ENCODE data around the gene ZBTB20. TPM values are rescaled to one million over a fixed set of nuclear protein-coding genes. Genes with fewer than 3 reads are reported as not detected.

Gene ZBTB20
- total and polyA plus RNA-seq, 10 of the 15 experiments (the other 5 are each of a cell fraction or from before 2014, with no cell fraction given): 0.20 to 5.5 (median 2.2) TPM

DNA sequence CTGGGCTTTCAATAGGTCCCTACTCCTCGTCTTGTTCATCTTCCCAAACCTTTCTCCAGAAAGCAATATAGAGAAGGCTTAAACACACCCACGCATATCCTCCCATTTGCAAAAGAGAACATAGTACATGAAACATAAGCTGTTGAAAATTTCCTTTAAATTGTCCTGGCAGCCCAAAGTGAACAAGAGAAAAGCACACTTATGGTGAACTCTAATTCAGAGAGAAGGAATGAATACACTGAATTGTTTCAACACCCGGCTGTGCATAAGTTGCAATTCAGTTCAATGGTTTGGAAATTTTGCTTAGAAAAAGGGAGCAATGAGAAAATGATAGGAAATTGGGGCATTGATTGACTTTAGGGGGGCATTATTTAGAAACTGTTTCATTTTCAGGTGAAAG lies 650.6 kb downstream of the ZBTB20 start:
- DNase-seq (ENCODE audit: low read depth, low spot score) (no peak), ATAC-seq (no peak), FAIRE-seq (no peak)
- Histone ChIP-seq H3K79me2 (ENCODE audit: control insufficient read depth, insufficient read depth, low read length) (no peaks in the 10 kb centered on the region), H3K4me3 (no peak overlapping the region), H3K4me2 (ENCODE audit: control insufficient read depth, insufficient read depth) (no peak overlapping the region), H3K4me1 (ENCODE audit: control insufficient read depth, insufficient read depth, low read length) (peaks cover 6% of the 10 kb centered on the region; the same call in 1 of the 2 replicates), H3K27ac (ENCODE audit: control insufficient read depth, insufficient read depth) (no peak overlapping the region), H3K9ac (ENCODE audit: control insufficient read depth, insufficient read depth, low read length) (no peak overlapping the region), H3K9me3 (replicated peaks; ENCODE audit: control insufficient read depth, insufficient read depth, low read length) (no peaks in the 10 kb centered on the region), H3K27me3 (replicated peaks in 1 of 2; ENCODE audit: control insufficient read depth in 2 of 2, insufficient read depth in 2 of 2, low read length in 1 of 2) (no peaks in the 10 kb centered on the region), H3K36me3 (ENCODE audit: control insufficient read depth in 2 of 2, insufficient read depth in 2 of 2, low read length in 1 of 2) (no peaks in the 10 kb centered on the region), H2AFZ (ENCODE audit: control insufficient read depth, low read depth, low read length) (no peak overlapping the region), H4K20me1 (ENCODE audit: control insufficient read depth, insufficient read depth) (no peaks in the 10 kb centered on the region)
- in situ Hi-C loops (cut with MboI): no loop called here
- RAD21 ChIA-PET (ENCODE audit: unreplicated experiment): no interaction called here
- SMC1A ChIA-PET (ENCODE audit: uncharacterized antibody, unreplicated experiment): interaction anchor here (1.3 kb wide), 1 partner anchor 12 kb away, joined by 3 read pairs; no protein-coding TSS in a partner anchor
- WGBS (ENCODE audit: insufficient coverage, insufficient replicate concordance, low lambda C conversion rate, missing lambda C conversion rate): 40% methylated on average over 3 of the region's 3 CpGs
- no TSS peak for BruUV-seq (replicated peaks)
- POLR2A ChIA-PET: no interaction called here
- intact Hi-C loops (cut with micrococcal nuclease; ENCODE audit: unreplicated experiment): no loop called here
- CTCF ChIA-PET: no interaction called here
- TF ChIP-seq NR2C1 (IDR thresholded peaks at IDR 0.05) (no peak), CREM (IDR thresholded peaks at IDR 0.05; ENCODE audit: low read depth) (no peak), PKNOX1 (IDR thresholded peaks at IDR 0.05) (no peak), ZZZ3 (IDR thresholded peaks at IDR 0.05; ENCODE audit: control insufficient read depth, insufficient read length, low read depth) (no peak), BCLAF1 (IDR thresholded peaks at IDR 0.05) (no peak), POLR2AphosphoS5 (IDR thresholded peaks at IDR 0.05; ENCODE audit: low read length) (no peak), MEF2B (IDR thresholded peaks at IDR 0.05; ENCODE audit: partially characterized antibody, poor library complexity, severe bottlenecking) (no peak), JUND (IDR thresholded peaks at IDR 0.05; ENCODE audit: low read depth, low read length) (no peak), LARP7 (IDR thresholded peaks at IDR 0.05) (no peak), TCF3 (IDR thresholded peaks at IDR 0.05; ENCODE audit: borderline replicate concordance, insufficient read depth, low read depth, low read length) (no peak), SP1 (IDR thresholded peaks at IDR 0.05; ENCODE audit: low read depth, low read length) (no peak), RELA (IDR thresholded peaks at IDR 0.05; ENCODE audit: borderline replicate concordance, partially characterized antibody) (no peak), ESRRA (IDR thresholded peaks at IDR 0.05; ENCODE audit: low read length) (no peak), FOXK2 (IDR thresholded peaks at IDR 0.05) (no peak), ATF7 (IDR thresholded peaks at IDR 0.05; ENCODE audit: low read depth) (no peak), TARDBP (IDR thresholded peaks at IDR 0.05; ENCODE audit: borderline replicate concordance) (no peak), NKRF (conservative IDR thresholded peaks at IDR 0.05) (no peak), NFIC (IDR thresholded peaks at IDR 0.05; ENCODE audit: low read depth, low read length) (no peak)
- TF ChIP-seq, protein P1, sequence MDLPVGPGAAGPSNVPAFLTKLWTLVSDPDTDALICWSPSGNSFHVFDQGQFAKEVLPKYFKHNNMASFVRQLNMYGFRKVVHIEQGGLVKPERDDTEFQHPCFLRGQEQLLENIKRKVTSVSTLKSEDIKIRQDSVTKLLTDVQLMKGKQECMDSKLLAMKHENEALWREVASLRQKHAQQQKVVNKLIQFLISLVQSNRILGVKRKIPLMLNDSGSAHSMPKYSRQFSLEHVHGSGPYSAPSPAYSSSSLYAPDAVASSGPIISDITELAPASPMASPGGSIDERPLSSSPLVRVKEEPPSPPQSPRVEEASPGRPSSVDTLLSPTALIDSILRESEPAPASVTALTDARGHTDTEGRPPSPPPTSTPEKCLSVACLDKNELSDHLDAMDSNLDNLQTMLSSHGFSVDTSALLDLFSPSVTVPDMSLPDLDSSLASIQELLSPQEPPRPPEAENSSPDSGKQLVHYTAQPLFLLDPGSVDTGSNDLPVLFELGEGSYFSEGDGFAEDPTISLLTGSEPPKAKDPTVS (IDR thresholded peaks at IDR 0.05; ENCODE audit: low read depth, low read length): no peak
